H1 (cell line): Measurements from ENCODE around the gene UBE2O. TPM values are rescaled to one million over a fixed set of nuclear protein-coding genes. Genes with fewer than 3 reads are reported as not detected.

Experiments used
- RFX5 ChIP-seq: IDR thresholded peaks from 2 replicates; pipeline ENCODE4 v1.6.1; 2011; ENCODE audit warnings: low read depth, low read length, improper control_type of control experiment, borderline replicate concordance
- SIN3A ChIP-seq, 2 experiments: IDR thresholded peaks in 1 of 2; conservative IDR thresholded peaks in 1 of 2; 2 replicates each; pipeline ENCODE4 v1.6.1; 2011 to 2012; ENCODE audit warnings: low read length in 2 of 2, improper control_type of control experiment in 1 of 2, low read depth in 1 of 2, mild to moderate bottlenecking in 1 of 2
- TBP ChIP-seq: IDR thresholded peaks from 2 replicates; pipeline ENCODE4 v1.6.1; 2011; ENCODE audit warnings: low read depth, low read length, improper control_type of control experiment
- polyA plus RNA-seq, 7 experiments: library from polyadenylated mRNA; depleted of rRNA in 3 of 7; stranded (reverse) in 5 of 7; unstranded in 2 of 7; fragments of >200 nt in 5 of 7; fragments of 200-250 nt in 2 of 7; gene quantifications; 1 replicate in 5 of 7; 2 replicates in 1 of 7; 4 replicates in 1 of 7; pipeline versions ENCODE4 v1.2.1 to v1.2.3, GENCODE V29; 2011 to 2013; ENCODE audit warnings: missing spikeins in 2 of 7, mixed read lengths in 2 of 7
- total RNA-seq: library from RNA; stranded (reverse); fragmentation: NEBNext Ultra II Directional; extraction: Animal tissue kit (Norgen Biotek cat#: 25700); gene quantifications from 2 replicates; pipeline ENCODE4 v1.2.1, GENCODE V29; 2021

The UBE2O gene
- total and polyA plus RNA-seq, 2 of the 8 experiments (the other 6 are each of a cell fraction or from before 2014, with no cell fraction given), result 24.4 to 63.0 TPM

DNA sequence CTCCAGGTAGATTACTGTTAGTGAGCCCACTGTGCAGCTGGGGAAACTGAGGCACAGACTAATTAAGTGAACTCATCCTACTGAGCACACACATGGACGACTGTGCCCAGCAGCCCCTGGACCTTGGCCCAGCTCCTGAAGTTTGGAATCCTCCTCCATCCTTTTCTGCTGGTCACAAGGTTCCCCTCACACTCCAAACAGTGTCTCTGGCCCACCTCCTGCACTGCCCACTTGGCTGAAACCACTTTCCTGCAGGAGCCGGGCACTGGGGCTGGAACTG lies 44.7 kb upstream of the UBE2O start (continued):
- TF ChIP-seq TBP (no peak), SIN3A (conservative IDR thresholded peaks at IDR 0.05 in 1 of 2, IDR thresholded peaks at IDR 0.05 in 1 of 2; ENCODE audit: low read depth in 1 of 2, low read length in 2 of 2) (no peak), RFX5 (no peak)
- TF ChIP-seq, all 59 proteins: peak for 0
